AG09319 (cell line): ENCODE data around the gene ESR2.

Experiments
- DNase-seq: peaks from one replicate; pipeline ENCODE4 v3.0.0-alpha.2; 2010; ENCODE audit warnings: low read depth; ENCODE audit errors: extremely low read depth
- CTCF ChIP-seq: IDR thresholded peaks from 2 replicates; pipeline ENCODE4 v1.5.1; 2011; ENCODE audit warnings: low read depth, mild to moderate bottlenecking, inconsistent platforms, low read length, moderate library complexity

The ESR2 gene

GRCh38 chr14:64115401-64115800, 178.8 kb downstream of the ESR2 start:
- no peak for DNase-seq
- TF ChIP-seq CTCF = no peak

- no peak for TF ChIP-seq CTCF
- no peak for DNase-seq
Measured at GRCh38 chr14:64114796-64115195, 179.4 kb downstream of the ESR2 start.

- no peak for DNase-seq
- no peak for TF ChIP-seq CTCF
Measured at GRCh38 chr14:64114166-64114565, 180.0 kb downstream of the ESR2 start.

GRCh38 chr14:64112867-64113678, 181.1 kb downstream of the ESR2 start:
- DNase-seq = no peak

GRCh38 chr14:64110802-64111201, 183.4 kb downstream of the ESR2 start:
- no peak for TF ChIP-seq CTCF
- DNase-seq = peak; percentile 3

More at GRCh38 chr14:64112867-64113678, 181.1 kb downstream of the ESR2 start:
- TF ChIP-seq CTCF = no peak

GRCh38 chr14:64109819-64110554, 184.2 kb downstream of the ESR2 start:
- peak; percentile 32 for DNase-seq
- TF ChIP-seq CTCF = no peak

GRCh38 chr14:64107438-64107837, 186.7 kb downstream of the ESR2 start:
- TF ChIP-seq CTCF = no peak
- no peak for DNase-seq
